T-helper 9 cell (primary cell): ENCODE measurements around the gene TENM3.

Experiments used
- DNase-seq: peaks from one replicate; pipeline ENCODE4 v3.0.0-alpha.2; 2020

TENM3 gene

DNA sequence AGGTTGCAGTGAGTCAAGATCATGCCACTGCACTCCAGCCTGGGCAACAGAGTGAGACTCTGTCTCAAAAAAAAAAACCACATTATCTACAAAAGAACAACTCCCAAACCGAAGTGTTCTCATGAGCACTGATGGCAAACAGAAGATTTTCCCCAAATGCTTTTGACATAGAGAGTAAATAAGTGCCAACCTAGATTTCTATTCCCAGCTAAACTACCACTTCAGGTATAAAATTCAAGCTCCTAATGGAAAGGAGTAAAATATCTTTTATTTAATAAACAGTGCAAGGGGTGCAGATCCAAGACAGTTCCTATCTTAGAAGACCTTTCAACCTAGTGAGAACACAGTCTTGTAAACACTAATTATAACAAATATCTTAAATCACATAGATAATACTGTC, 170.3 kb downstream of the TENM3 start:
- DNase-seq = no peak

DNA sequence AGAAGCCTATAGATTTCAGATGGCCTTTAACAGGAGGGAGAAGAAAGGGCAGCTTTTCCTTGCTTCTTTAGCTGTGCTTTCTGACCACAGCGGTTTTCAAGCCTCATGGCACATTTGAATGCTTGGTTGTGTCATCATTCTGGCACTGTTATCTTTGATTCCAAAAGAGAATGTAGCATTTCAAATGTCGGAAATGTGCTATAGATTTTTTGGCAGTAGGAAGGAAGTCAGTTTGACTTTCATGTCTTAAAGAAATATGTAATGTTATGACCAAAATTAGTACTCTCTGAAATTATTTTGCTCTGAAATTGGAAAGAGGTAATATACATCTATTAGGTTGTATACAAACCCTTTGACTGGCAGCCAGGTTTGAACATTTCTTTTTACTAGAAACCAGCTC, 171.9 kb downstream of the TENM3 start:
- DNase-seq = no peak

GRCh38 chr4:182416067-182416466, 172.9 kb downstream of the TENM3 start:
- DNase-seq = no peak

GRCh38 chr4:182418054-182418734, 175.0 kb downstream of the TENM3 start:
- no peak for DNase-seq

GRCh38 chr4:182420189-182420588, 177.0 kb downstream of the TENM3 start:
- DNase-seq = no peak

- no peak for DNase-seq
Measured at GRCh38 chr4:182421753-182422152, 178.6 kb downstream of the TENM3 start.

DNA sequence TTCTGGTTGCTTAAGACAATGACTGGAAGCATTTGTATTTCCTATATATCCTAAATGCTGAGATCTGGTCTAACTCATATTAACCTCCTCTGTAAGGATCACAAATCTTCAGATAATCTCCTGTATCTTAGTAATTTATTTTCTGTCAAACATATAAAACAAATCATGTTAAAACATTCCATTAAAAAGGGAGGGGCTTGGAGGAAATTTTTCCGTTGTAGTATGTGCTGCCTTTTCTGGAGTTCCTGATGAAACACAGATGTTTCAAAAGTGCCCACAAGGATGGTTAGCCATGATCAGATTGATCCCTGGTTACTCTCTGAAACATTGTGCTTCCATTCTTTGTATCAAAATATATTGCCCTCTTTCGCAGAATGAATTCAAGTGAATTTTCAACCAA, 182.1 kb downstream of the TENM3 start:
- DNase-seq = no peak

DNA sequence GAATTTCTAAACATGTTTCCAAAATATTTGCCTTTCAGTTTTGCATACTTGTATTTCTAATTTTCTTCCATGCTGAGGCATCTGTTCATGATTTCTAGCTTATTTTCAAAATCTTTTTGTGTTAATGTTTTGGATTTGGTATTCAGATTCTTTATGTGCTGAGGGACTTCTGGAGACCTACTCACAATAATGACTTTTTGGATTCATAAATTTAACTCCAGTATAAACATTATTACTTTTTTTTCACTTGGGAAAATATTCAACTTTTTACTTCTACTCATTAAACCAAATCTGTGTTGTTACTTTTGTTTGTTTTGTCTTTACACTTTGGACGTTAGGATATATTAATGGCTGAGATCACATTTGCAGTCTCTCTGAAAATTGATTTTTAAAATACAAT, 183.7 kb downstream of the TENM3 start:
- DNase-seq = no peak

- DNase-seq = no peak
Measured at GRCh38 chr4:182427554-182427953, 184.4 kb downstream of the TENM3 start.

DNA sequence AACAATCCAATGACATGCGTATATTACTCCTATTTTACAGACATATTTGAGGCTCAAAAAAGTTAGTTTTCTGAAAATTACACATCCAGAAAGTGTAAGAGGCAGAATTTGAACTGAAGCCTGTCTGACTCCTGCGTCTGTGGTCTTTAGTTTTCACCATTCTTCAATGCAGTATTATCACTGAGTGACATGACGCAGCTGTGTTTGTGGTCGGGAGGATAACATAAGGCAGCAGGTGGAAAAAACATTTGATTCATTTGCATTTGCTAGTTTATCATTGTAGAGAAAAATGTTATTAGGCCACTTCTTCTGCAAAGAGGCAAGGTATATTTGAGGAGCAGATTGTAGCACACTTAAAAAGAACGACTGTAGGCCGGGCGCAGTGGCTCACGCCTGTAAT, 186.7 kb downstream of the TENM3 start:
- no peak for DNase-seq

DNA sequence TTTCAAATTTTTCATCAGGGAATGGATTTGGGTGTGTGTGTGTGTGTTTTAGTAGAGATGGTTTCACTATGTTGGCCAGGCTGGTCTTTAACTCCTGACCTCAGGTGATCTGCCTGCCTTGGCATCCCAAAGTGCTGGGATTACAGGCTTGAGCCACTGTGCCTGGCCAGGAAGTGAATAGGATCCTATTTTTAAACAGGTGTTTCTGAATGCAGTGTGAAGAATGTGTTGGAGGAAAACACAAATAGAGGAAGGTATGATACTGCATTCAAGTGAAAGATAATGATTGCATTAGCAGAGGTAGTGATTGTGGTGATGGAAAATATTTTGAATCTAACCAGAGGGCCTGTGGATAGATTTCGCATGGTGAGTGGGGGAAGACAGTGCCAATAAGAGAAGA, 189.6 kb downstream of the TENM3 start:
- DNase-seq = no peak

DNA sequence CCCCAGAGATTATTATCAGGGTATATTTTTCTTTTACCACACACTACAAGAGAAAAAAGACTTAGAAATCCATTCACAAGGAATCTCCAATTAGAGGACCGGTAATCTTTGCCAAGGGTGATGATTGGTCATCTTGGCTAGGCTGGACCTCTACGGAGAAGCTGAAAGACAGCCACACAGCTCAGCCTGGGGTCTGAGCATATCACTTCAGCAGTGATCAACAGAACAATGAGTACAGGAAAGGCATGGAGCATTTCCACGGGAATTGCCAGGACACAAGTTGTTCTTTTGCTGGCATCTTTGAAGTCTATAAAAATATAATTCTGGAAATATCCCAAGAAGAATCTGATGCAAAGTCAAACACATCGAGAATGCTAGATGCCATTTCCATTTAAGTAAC, 191.5 kb downstream of the TENM3 start:
- DNase-seq = no peak

DNA sequence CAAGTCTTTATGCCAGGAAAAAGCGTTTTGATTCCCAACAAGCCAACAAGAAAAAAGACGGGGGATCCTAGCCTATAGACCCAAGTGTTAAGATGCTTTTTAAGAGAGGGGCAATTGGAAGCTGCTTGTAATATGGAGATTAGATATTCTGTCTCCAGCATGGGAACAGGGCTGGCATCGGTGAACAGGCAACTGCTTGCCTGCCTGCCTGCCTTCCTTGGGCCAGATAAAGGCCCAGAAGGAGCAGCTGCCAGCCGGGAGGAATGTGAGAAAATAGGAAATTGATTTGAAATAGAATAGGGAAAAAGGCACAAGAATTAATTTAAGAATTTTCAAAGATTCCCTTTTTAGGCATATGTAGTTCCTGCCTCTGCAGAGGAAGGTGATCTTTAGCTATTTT, 192.2 kb downstream of the TENM3 start:
- no peak for DNase-seq

GRCh38 chr4:182443070-182443469, 199.9 kb downstream of the TENM3 start:
- no peak for DNase-seq

DNA sequence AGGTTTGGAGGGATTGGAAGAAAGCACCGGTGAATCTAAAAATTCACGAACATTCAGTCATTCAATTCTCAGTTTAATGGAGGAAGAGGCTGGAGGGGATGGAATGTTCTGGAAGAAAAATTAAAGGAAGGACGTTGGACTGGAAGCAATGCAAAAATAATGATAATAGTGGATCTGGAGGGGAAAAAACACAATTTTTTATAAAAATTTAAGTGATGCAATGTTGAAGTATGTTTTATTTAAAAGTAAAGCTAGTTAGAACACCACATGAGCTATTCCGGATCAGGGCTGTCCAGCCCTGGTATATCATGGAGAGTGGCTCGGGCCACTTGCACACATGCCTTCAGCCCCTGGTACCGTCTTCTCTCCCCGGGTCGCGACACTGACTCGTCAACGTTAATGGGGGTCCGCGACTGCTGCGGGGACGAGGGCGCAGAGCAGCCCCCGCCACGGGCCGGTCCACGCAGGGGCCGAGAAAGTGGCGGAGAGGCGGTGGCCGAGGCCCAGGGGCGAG, 204.6 kb downstream of the TENM3 start:
- DNase-seq = no peak

- DNase-seq = peak; percentile 1
Measured at GRCh38 chr4:182448281-182449151, 205.3 kb downstream of the TENM3 start.

GRCh38 chr4:182449186-182449929, 206.2 kb downstream of the TENM3 start:
- no peak for DNase-seq

- DNase-seq = no peak
Measured at GRCh38 chr4:182449930-182450439, 206.8 kb downstream of the TENM3 start.

GRCh38 chr4:182451441-182451840, 208.2 kb downstream of the TENM3 start:
- no peak for DNase-seq

- no peak for DNase-seq
Measured at GRCh38 chr4:182453830-182454229, 210.6 kb downstream of the TENM3 start.

- no peak for DNase-seq
Measured at GRCh38 chr4:182454440-182455013, 211.3 kb downstream of the TENM3 start.

DNA sequence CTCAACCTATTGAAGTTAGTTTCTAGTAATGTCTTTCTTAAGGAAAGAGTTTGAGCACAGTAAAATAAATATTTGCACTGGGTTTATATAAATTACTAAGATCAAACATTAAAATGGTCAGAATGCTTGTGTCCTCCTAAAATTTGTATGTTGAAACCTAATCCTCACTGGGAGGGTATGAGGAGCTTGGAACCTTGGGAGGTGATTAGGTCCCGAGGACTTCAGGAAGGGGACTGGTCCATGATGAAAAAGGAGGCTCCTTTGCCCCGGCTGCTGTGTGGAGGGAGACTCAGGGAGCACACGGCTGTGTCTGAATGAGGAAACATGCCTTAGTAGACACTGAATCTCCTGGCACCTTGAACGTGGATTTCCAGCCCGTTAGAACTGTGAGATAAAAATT, 221.9 kb downstream of the TENM3 start:
- no peak for DNase-seq

DNA sequence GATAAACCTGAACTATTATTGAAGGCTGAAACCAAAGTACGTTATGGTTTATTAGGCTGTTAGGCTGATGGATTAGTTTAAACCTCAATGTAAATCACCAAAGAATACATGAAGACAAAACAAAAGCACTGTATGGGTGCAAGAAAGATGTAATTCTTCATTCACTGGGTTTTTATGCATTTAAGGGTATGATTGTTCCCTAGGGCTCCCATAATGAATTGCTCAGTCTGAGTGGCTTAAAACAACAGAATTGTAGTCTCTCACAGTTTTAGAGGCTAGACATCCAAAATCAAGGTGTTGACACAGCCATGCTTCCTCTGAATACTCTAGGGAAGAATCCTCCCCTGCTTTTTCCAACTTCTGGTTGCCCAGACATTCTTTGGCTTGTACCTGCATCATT, 222.8 kb downstream of the TENM3 start:
- DNase-seq = no peak
